Astrocyte of the spinal cord (primary cell): ENCODE measurements around the gene TBL1XR1.

Experiments used
- DNase-seq: peaks from one replicate; pipeline ENCODE4 v3.0.0; 2011; ENCODE audit warnings: low read depth, low spot score
- H3K4me3 ChIP-seq: 2 replicates; pipeline ENCODE4 v1.5.1; 2011; ENCODE audit warnings: low read depth, mild to moderate bottlenecking, low read length, moderate library complexity
- CTCF ChIP-seq: IDR thresholded peaks from 2 replicates; pipeline ENCODE4 v1.5.1; 2012; ENCODE audit warnings: low read depth, mild to moderate bottlenecking, low read length, inconsistent platforms
- in situ Hi-C: cut with HindIII; loops from 2 replicates; pipeline ENCODE4 v1.10.0; 2017; ENCODE audit warnings: low sequenced_read_pairs

Gene TBL1XR1

GRCh38 chr3:177197041-177197726 is at the start of gene TBL1XR1:
TBL1XR1 (minus strand) TSS chr3:177197482; CDS start chr3:177064977, 132,505 bp downstream.
- DNase-seq: peak; percentile 97
- in situ Hi-C loops: no loop called here
- H3K4me3 ChIP-seq: peak within 1 kb of the TSS; percentile 86
- no peak for TF ChIP-seq CTCF

GRCh38 chr3:177245250-177245649 is 48.0 kb upstream of the TBL1XR1 start:
- H3K4me3 ChIP-seq: no peak overlapping the region
- TF ChIP-seq CTCF: no peak
- in situ Hi-C loops: no loop called here
- DNase-seq: no peak

GRCh38 chr3:177244606-177245005 is 47.3 kb upstream of the TBL1XR1 start:
- no peak for TF ChIP-seq CTCF
- in situ Hi-C loops: no loop called here
- H3K4me3 ChIP-seq: no peak overlapping the region
- DNase-seq: no peak

- no peak overlapping the region for H3K4me3 ChIP-seq
- no peak for DNase-seq
- TF ChIP-seq CTCF: no peak
- in situ Hi-C loops: no loop called here
Observed at GRCh38 chr3:177238686-177239216, 41.5 kb upstream of the TBL1XR1 start.

- no peak for TF ChIP-seq CTCF
- in situ Hi-C loops: no loop called here
Observed at GRCh38 chr3:177237206-177237605, 39.9 kb upstream of the TBL1XR1 start.

GRCh38 chr3:177236704-177237103 is 39.4 kb upstream of the TBL1XR1 start:
- H3K4me3 ChIP-seq: no peak overlapping the region
- in situ Hi-C loops: no loop called here
- DNase-seq: no peak
- TF ChIP-seq CTCF: no peak

More at GRCh38 chr3:177237206-177237605, 39.9 kb upstream of the TBL1XR1 start:
- H3K4me3 ChIP-seq: no peak overlapping the region
- no peak for DNase-seq
